ENCODE measurements around the gene KRT23. TPM values are rescaled to one million over a fixed set of nuclear protein-coding genes. Genes with fewer than 3 reads are reported as not detected.

KRT23 gene
- polyA plus RNA-seq, 3 donors from 2014 or later = not detected

GRCh38 chr17:40888196-40888720 lies 49.2 kb downstream of the KRT23 start:
- Mint-ChIP-seq H3K4me3 (no peak overlapping the region), H3K27ac (no peak overlapping the region), H3K4me1 (no peaks in the 10 kb centered on the region), H3K27me3 (ENCODE audit: low read depth in 3 of 3) (peaks cover 18% of the 10 kb centered on the region in 3 donors), H3K9me3 (no peaks in the 10 kb centered on the region), H3K36me3 (no peaks in the 10 kb centered on the region)
- DNase-seq = no peak

GRCh38 chr17:40886090-40886489 lies 51.4 kb downstream of the KRT23 start:
- no peaks in the 10 kb centered on the region for H3K36me3 Mint-ChIP-seq
- H3K27ac Mint-ChIP-seq = no peak overlapping the region
- H3K27me3 Mint-ChIP-seq (ENCODE audit: low read depth in 3 of 3) = peaks cover 12 to 21% (median 17%) of the 10 kb centered on the region in 3 donors

GRCh38 chr17:40884708-40885512 lies 52.5 kb downstream of the KRT23 start, which contains the start of gene KRT20:
Gene KRT20, minus strand, starts transcription at chr17:40885242. Its CDS starts 57 bp downstream, at chr17:40885185.
- no peak within 1 kb of the TSS for H3K27ac Mint-ChIP-seq
- H3K9me3 Mint-ChIP-seq = no peaks in the 10 kb centered on the region
- no peak within 1 kb of the TSS for H3K4me3 Mint-ChIP-seq
- DNase-seq = no peak
- peaks cover 12 to 19% (median 17%) of the 10 kb centered on the region in 3 donors for H3K27me3 Mint-ChIP-seq (ENCODE audit: low read depth in 3 of 3)
- H3K36me3 Mint-ChIP-seq = no peaks in the 10 kb centered on the region
- H3K4me1 Mint-ChIP-seq = no peaks in the 10 kb centered on the region

More at GRCh38 chr17:40886090-40886489, 51.4 kb downstream of the KRT23 start:
- no peaks in the 10 kb centered on the region for H3K9me3 Mint-ChIP-seq
- no peak overlapping the region for H3K4me3 Mint-ChIP-seq
- H3K4me1 Mint-ChIP-seq = no peaks in the 10 kb centered on the region
- DNase-seq = no peak

GRCh38 chr17:40883626-40884334 lies 53.7 kb downstream of the KRT23 start:
- no peak overlapping the region for H3K4me3 Mint-ChIP-seq
- peaks cover 12 to 16% (median 13%) of the 10 kb centered on the region in 3 donors for H3K27me3 Mint-ChIP-seq (ENCODE audit: low read depth in 3 of 3)
- no peaks in the 10 kb centered on the region for H3K4me1 Mint-ChIP-seq
- no peaks in the 10 kb centered on the region for H3K9me3 Mint-ChIP-seq
- H3K36me3 Mint-ChIP-seq = no peaks in the 10 kb centered on the region
- no peak for DNase-seq
- no peak overlapping the region for H3K27ac Mint-ChIP-seq

- H3K27me3 Mint-ChIP-seq (ENCODE audit: low read depth in 3 of 3) = peaks cover 9 to 13% (median 11%) of the 10 kb centered on the region in 3 donors
- DNase-seq = no peak
- no peaks in the 10 kb centered on the region for H3K36me3 Mint-ChIP-seq
- H3K4me3 Mint-ChIP-seq = no peak overlapping the region
- H3K4me1 Mint-ChIP-seq = no peaks in the 10 kb centered on the region
- no peaks in the 10 kb centered on the region for H3K9me3 Mint-ChIP-seq
- no peak overlapping the region for H3K27ac Mint-ChIP-seq
Observed at GRCh38 chr17:40883031-40883430, 54.4 kb downstream of the KRT23 start.

GRCh38 chr17:40879026-40879425 lies 58.4 kb downstream of the KRT23 start:
- Mint-ChIP-seq H3K4me3 (no peak overlapping the region), H3K36me3 (no peaks in the 10 kb centered on the region), H3K27ac (no peak overlapping the region), H3K4me1 (no peaks in the 10 kb centered on the region), H3K9me3 (no peaks in the 10 kb centered on the region), H3K27me3 (ENCODE audit: low read depth in 3 of 3) (peaks cover 5 to 8% (median 6%) of the 10 kb centered on the region in 3 donors)
- no peak for DNase-seq

GRCh38 chr17:40878044-40878443 lies 59.4 kb downstream of the KRT23 start:
- Mint-ChIP-seq H3K4me1 (no peaks in the 10 kb centered on the region), H3K4me3 (no peak overlapping the region), H3K36me3 (no peaks in the 10 kb centered on the region), H3K9me3 (no peaks in the 10 kb centered on the region), H3K27me3 (ENCODE audit: low read depth in 3 of 3) (peaks cover 0 to 3% (median 0%) of the 10 kb centered on the region in 3 donors), H3K27ac (no peak overlapping the region)
- no peak for DNase-seq

GRCh38 chr17:40873801-40874200 lies 63.6 kb downstream of the KRT23 start:
- Mint-ChIP-seq H3K9me3 (no peaks in the 10 kb centered on the region), H3K4me1 (no peaks in the 10 kb centered on the region), H3K27ac (no peak overlapping the region), H3K36me3 (no peaks in the 10 kb centered on the region), H3K27me3 (ENCODE audit: low read depth in 3 of 3) (peaks cover 0 to 7% (median 6%) of the 10 kb centered on the region in 3 donors), H3K4me3 (no peak overlapping the region)
- no peak for DNase-seq

- no peak for DNase-seq
- H3K27me3 Mint-ChIP-seq (ENCODE audit: low read depth in 3 of 3) = peaks cover 0 to 7% (median 6%) of the 10 kb centered on the region in 3 donors
- H3K9me3 Mint-ChIP-seq = no peaks in the 10 kb centered on the region
- H3K36me3 Mint-ChIP-seq = no peaks in the 10 kb centered on the region
- H3K4me3 Mint-ChIP-seq = no peak overlapping the region
- no peaks in the 10 kb centered on the region for H3K4me1 Mint-ChIP-seq
- H3K27ac Mint-ChIP-seq = no peak overlapping the region
Observed at GRCh38 chr17:40873255-40873654, 64.2 kb downstream of the KRT23 start.

Other genes with a start within 250 kb of the KRT23 start
- not detected for gene KRT24, start 233.9 kb downstream of the KRT23 start, polyA plus RNA-seq
- not detected for gene KRT25, start 182.3 kb downstream of the KRT23 start, polyA plus RNA-seq
- gene KRT26, start 165.4 kb downstream of the KRT23 start, polyA plus RNA-seq = not detected
- not detected for gene KRT27, start 155.1 kb downstream of the KRT23 start, polyA plus RNA-seq
- not detected for gene KRT28, start 137.7 kb downstream of the KRT23 start, polyA plus RNA-seq
- 100 to 1,000 TPM; 120 to 191 (median 182) TPM for gene KRT10, start 115.0 kb downstream of the KRT23 start, polyA plus RNA-seq
- not detected for gene KRT12, start 70.4 kb downstream of the KRT23 start, polyA plus RNA-seq
- not detected for gene KRT20, start 52.4 kb downstream of the KRT23 start, polyA plus RNA-seq
- gene KRT39, start 29.3 kb upstream of the KRT23 start, polyA plus RNA-seq = not detected
- gene KRT40, start 46.7 kb upstream of the KRT23 start, polyA plus RNA-seq = not detected
- gene KRTAP3-3, start 56.5 kb upstream of the KRT23 start, polyA plus RNA-seq = not detected
- gene KRTAP3-2, start 62.3 kb upstream of the KRT23 start, polyA plus RNA-seq = not detected
- gene KRTAP3-1, start 71.5 kb upstream of the KRT23 start, polyA plus RNA-seq = not detected
- not detected for gene KRTAP1-5, start 89.6 kb upstream of the KRT23 start, polyA plus RNA-seq
- not detected for gene KRTAP1-4, start 92.5 kb upstream of the KRT23 start, polyA plus RNA-seq
- gene KRTAP1-3, start 97.2 kb upstream of the KRT23 start, polyA plus RNA-seq = not detected
- gene KRTAP1-1, start 103.8 kb upstream of the KRT23 start, polyA plus RNA-seq = not detected
- not detected for gene KRTAP2-1, start 109.7 kb upstream of the KRT23 start, polyA plus RNA-seq
- gene KRTAP2-2, start 117.6 kb upstream of the KRT23 start, polyA plus RNA-seq = not detected
- not detected for gene KRTAP2-3, start 122.5 kb upstream of the KRT23 start, polyA plus RNA-seq
- gene KRTAP2-4, start 128.2 kb upstream of the KRT23 start, polyA plus RNA-seq = not detected
- gene KRTAP4-7, start 146.5 kb upstream of the KRT23 start, polyA plus RNA-seq = not detected
- not detected for gene KRTAP4-8, start 160.5 kb upstream of the KRT23 start, polyA plus RNA-seq
- gene KRTAP4-16, start 164.6 kb upstream of the KRT23 start, polyA plus RNA-seq = not detected
- not detected for gene KRTAP4-9, start 167.7 kb upstream of the KRT23 start, polyA plus RNA-seq
- gene KRTAP4-11, start 180.7 kb upstream of the KRT23 start, polyA plus RNA-seq = not detected
- gene KRTAP4-12, start 186.5 kb upstream of the KRT23 start, polyA plus RNA-seq = not detected
- not detected for gene KRTAP4-6, start 202.9 kb upstream of the KRT23 start, polyA plus RNA-seq
- not detected for gene KRTAP4-5, start 212.2 kb upstream of the KRT23 start, polyA plus RNA-seq
- gene KRTAP4-4, start 223.1 kb upstream of the KRT23 start, polyA plus RNA-seq = not detected
- gene KRTAP4-3, start 230.6 kb upstream of the KRT23 start, polyA plus RNA-seq = not detected
- not detected for gene KRTAP4-2, start 240.6 kb upstream of the KRT23 start, polyA plus RNA-seq
- gene KRTAP4-1, start 247.3 kb upstream of the KRT23 start, polyA plus RNA-seq = not detected

Measured in immature natural killer cell (primary cell).